GM23248 (cell line): ENCODE results near the gene PSMG4.

Source experiments
- EZH2 ChIP-seq: fragments of 200-600 bp; sonication (generic); IDR thresholded peaks from 2 replicates; pipeline ENCODE4 v1.6.1; 2018; ENCODE audit warnings: antibody characterized with exemption, mild to moderate bottlenecking; ENCODE audit not compliant: insufficient read depth, poor library complexity, severe bottlenecking
- EZH2phosphoT487 ChIP-seq: fragments of 200-600 bp; sonication (generic); IDR thresholded peaks from 2 replicates; pipeline ENCODE4 v1.6.1; 2018; ENCODE audit warnings: antibody characterized with exemption, moderate library complexity, mild to moderate bottlenecking, low read depth; ENCODE audit not compliant: insufficient read depth

- TF ChIP-seq EZH2 (no peak), EZH2phosphoT487 (no peak)
These were observed 25.1 kb downstream of the PSMG4 start for GRCh38 chr6:3283641-3284435.
